Psoas muscle (tissue), 8 donors: ENCODE results near the gene DNASE1L3. TPM values are rescaled to one million over a fixed set of nuclear protein-coding genes. Genes with fewer than 3 reads are reported as not detected.

Experiments used
- ATAC-seq, 4 donors: fragments of 200-7000 bp; cut with Tn5 transposase; one replicate each; pipeline ENCODE4 v1.9.1; 2020; ENCODE audit warnings: moderate library complexity in 3 of 4, mild to moderate bottlenecking in 2 of 4
- DNase-seq, 2 donors: peaks; one replicate each; pipeline ENCODE4 v3.0.0-alpha.2; 2020
- H3K27ac ChIP-seq: fragments of 200-600 bp; one replicate; pipeline ENCODE4 v1.8.0; 2022
- H3K27me3 ChIP-seq, 3 donors: fragments of 200-600 bp in 1 of 3; one replicate each; pipeline versions ENCODE4 v1.6.1 to v1.8.0; 2013 to 2022; ENCODE audit warnings: low read length in 2 of 3, mild to moderate bottlenecking in 2 of 3, moderate library complexity in 1 of 3; ENCODE audit not compliant: insufficient read depth in 3 of 3
- H3K36me3 ChIP-seq, 2 donors: fragments of 200-600 bp in 1 of 2; one replicate each; pipeline versions ENCODE4 v1.6.1 to v1.8.0; 2013 to 2022; ENCODE audit warnings: low read depth in 1 of 2, mild to moderate bottlenecking in 1 of 2, moderate library complexity in 1 of 2; ENCODE audit not compliant: insufficient read depth in 1 of 2
- H3K4me1 ChIP-seq: fragments of 200-600 bp; one replicate; pipeline ENCODE4 v1.8.0; 2022
- H3K4me3 ChIP-seq: fragments of 200-600 bp; one replicate; pipeline ENCODE4 v1.8.0; 2022; ENCODE audit warnings: mild to moderate bottlenecking
- H3K9me3 ChIP-seq: fragments of 200-600 bp; one replicate; pipeline ENCODE4 v1.8.0; 2022
- CTCF ChIP-seq: fragments of 200-600 bp; IDR thresholded peaks from one replicate; pipeline ENCODE4 v1.8.0; 2022; ENCODE audit warnings: antibody characterized with exemption
- WGBS, 3 donors: extraction: QIAGEN DNeasy Blood & Tissue Kit; methylation state at CpG; one replicate each; pipeline versions ENCODE4 v1.1.6 to v1.1.7; 2013; 5-methylcytosine and 5-hydroxymethylcytosine counted together
- intact Hi-C, 2 donors: fragments of 100-400 bp; cut with DNase I; formaldehyde crosslinking; loops; one replicate each; pipeline versions ENCODE4 v1.11.0 to v1.14.2; 2022
- polyA plus RNA-seq, 3 donors: library from polyadenylated mRNA; stranded (reverse); fragments of 200-250 nt; gene quantifications; one replicate each; pipeline ENCODE4 v1.2.3, GENCODE V29; 2013
- total RNA-seq, 4 donors: library from RNA; stranded (reverse); fragmentation: NEBNext Ultra II Directional in 2 of 4; extraction: Animal tissue kit (Norgen Biotek cat#: 25700) in 2 of 4; gene quantifications; one replicate each; pipeline versions ENCODE4 v1.2.1 to v1.2.4, GENCODE V29; 2021 to 2023
- donor health status: healthy with polysubstance abuse.
- donor health status: DM: no; HTN: no; CAD: no; lungs with moderate emphysema.
- donor health status: Bipolar disorder and iron deficiency.
- donor health status: healthy.
- donor health status: DM: yes; HTN: yes; CAD: no.
- donor health status: DM: no; HTN: no; CAD: no.
- donor health status: DM: no; HTN: no; CAD: no.
- donor health status: DM: yes; HTN: yes; CAD: no.

DNASE1L3 gene
- total and polyA plus RNA-seq, 7 donors = 0.18 to 1.4 (median 0.73) TPM

GRCh38 chr3:58168498-58168897, 42.3 kb downstream of the DNASE1L3 start:
- WGBS, 3 donors = 80 to 93% (median 93%) methylated on average over 7 of the region's 7 CpGs
- H3K36me3 ChIP-seq = peaks cover 0 to 9% of the 10 kb centered on the region in 2 donors
- no peaks in the 10 kb centered on the region for H3K4me1 ChIP-seq
- intact Hi-C loops = no loop called here
- TF ChIP-seq CTCF = no peak
- no peak overlapping the region for H3K4me3 ChIP-seq
- H3K27ac ChIP-seq = no peak overlapping the region
- H3K27me3 ChIP-seq = no peaks in the 10 kb centered on the region
- H3K9me3 ChIP-seq = no peaks in the 10 kb centered on the region
- DNase-seq (no peak), ATAC-seq (no peak)

GRCh38 chr3:58167431-58168351, 43.1 kb downstream of the DNASE1L3 start:
- H3K4me1 ChIP-seq = no peaks in the 10 kb centered on the region
- peaks cover 0 to 9% of the 10 kb centered on the region in 2 donors for H3K36me3 ChIP-seq
- WGBS, 3 donors = 82 to 88% (median 88%) methylated on average over 16 of the region's 16 CpGs
- H3K9me3 ChIP-seq = no peaks in the 10 kb centered on the region
- H3K4me3 ChIP-seq = no peak overlapping the region
- H3K27ac ChIP-seq = no peak overlapping the region
- intact Hi-C loops = no loop called here
- H3K27me3 ChIP-seq = no peaks in the 10 kb centered on the region
- peak; percentile 55 for TF ChIP-seq CTCF
- peak; percentile 53 to 68 for DNase-seq
- ATAC-seq = peak in 3 of 4 donors; percentile 53 to 73 (median 70)

GRCh38 chr3:58164906-58165821, 45.6 kb downstream of the DNASE1L3 start:
- no peak for DNase-seq
- no peaks in the 10 kb centered on the region for H3K4me1 ChIP-seq
- H3K4me3 ChIP-seq = no peak overlapping the region
- ATAC-seq = no peak
- TF ChIP-seq CTCF = no peak
- WGBS, 3 donors = 65 to 77% (median 70%) methylated on average over 16 of the region's 16 CpGs
- H3K9me3 ChIP-seq = no peaks in the 10 kb centered on the region
- H3K27ac ChIP-seq = no peak overlapping the region
- H3K27me3 ChIP-seq = no peaks in the 10 kb centered on the region
- H3K36me3 ChIP-seq = peaks cover 0 to 9% of the 10 kb centered on the region in 2 donors
- intact Hi-C loops = loop anchor here in 1 of 2 donors (5.0 kb wide), 1 partner anchor 158 kb away; the partner anchor contains the start of gene FLNB

GRCh38 chr3:58164199-58164879, 46.4 kb downstream of the DNASE1L3 start:
- peaks cover 0 to 12% of the 10 kb centered on the region in 2 donors for H3K36me3 ChIP-seq
- no peak for TF ChIP-seq CTCF
- ATAC-seq = peak in 2 of 4 donors; percentile 42 to 43
- no peaks in the 10 kb centered on the region for H3K27me3 ChIP-seq
- H3K27ac ChIP-seq = no peak overlapping the region
- 32 to 42% (median 33%) methylated on average over 12 of the region's 12 CpGs for WGBS, 3 donors
- intact Hi-C loops = loop anchor here in 1 of 2 donors (5.0 kb wide), 1 partner anchor 157 kb away; the partner anchor contains the start of gene FLNB
- DNase-seq = peak in 1 of 2 donors; percentile 35
- H3K4me3 ChIP-seq = no peak overlapping the region
- H3K9me3 ChIP-seq = no peaks in the 10 kb centered on the region
- H3K4me1 ChIP-seq = no peaks in the 10 kb centered on the region
